ENCODE data around the gene ZNF276.

ZNF276 gene

GRCh38 chr16:89739383-89739782, 18.0 kb downstream of the ZNF276 start:
- H3K36me3 ChIP-seq (ENCODE audit: insufficient read depth, insufficient read length, low read length) = peaks cover 94% of the 10 kb centered on the region
- H3K4me1 ChIP-seq (ENCODE audit: insufficient read depth, insufficient read length) = peaks cover 3% of the 10 kb centered on the region
- no peak overlapping the region for H3K9ac ChIP-seq (ENCODE audit: insufficient read length, low read depth)
- TF ChIP-seq YY1 (IDR thresholded peaks at IDR 0.05; ENCODE audit: insufficient read depth, insufficient read length) = no peak
- no peak for TF ChIP-seq SUZ12 (IDR thresholded peaks at IDR 0.05; ENCODE audit: extremely low read depth, insufficient read depth, insufficient read length)
- TF ChIP-seq ZNF274 (IDR thresholded peaks at IDR 0.05; ENCODE audit: low read depth, low read length) = no peak
- no peaks in the 10 kb centered on the region for H3K27me3 ChIP-seq (ENCODE audit: insufficient read depth, insufficient read length)
- no peaks in the 10 kb centered on the region for H3K9me3 ChIP-seq (ENCODE audit: insufficient read depth, low read length)
- no peak for DNase-seq (ENCODE audit: low read depth, low spot score)
- no peak overlapping the region for H3K4me3 ChIP-seq (ENCODE audit: insufficient read length, low read depth)

DNA sequence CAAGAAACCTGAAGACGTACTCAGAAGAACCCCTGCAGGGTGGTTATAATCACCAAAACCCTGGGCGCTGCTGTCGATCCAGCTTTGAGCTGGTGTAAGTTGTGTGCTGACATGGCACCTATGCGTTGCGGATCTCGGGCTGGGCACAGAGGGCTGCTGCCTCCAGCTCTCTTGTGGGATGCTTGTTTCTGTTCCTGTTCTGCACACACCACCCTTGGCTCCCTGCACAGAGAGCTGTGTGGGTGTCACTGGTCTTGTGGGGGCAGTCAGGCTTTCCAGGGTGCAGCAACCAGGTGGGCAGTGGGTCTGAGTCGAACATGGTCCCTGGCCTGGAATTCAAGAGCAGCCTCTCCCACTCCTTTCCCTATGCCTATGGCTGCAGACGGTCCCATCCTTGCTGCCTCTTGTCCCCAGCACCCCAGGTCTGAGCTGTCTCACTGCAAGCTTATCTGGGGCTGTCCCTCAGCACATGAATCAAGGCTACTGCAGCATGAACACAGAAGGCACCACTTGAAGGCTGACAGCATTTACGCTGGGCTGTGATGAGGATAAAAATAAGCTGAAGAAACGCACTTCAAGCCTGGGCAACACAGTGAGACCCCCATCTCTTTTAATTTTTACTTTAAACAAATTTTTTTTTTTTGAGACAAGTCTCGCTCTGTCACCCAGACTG, 20.1 kb downstream of the ZNF276 start:
- no peak overlapping the region for H3K9ac ChIP-seq (ENCODE audit: insufficient read length, low read depth)
- no peak for TF ChIP-seq SUZ12 (IDR thresholded peaks at IDR 0.05; ENCODE audit: extremely low read depth, insufficient read depth, insufficient read length)
- TF ChIP-seq ZNF274 (IDR thresholded peaks at IDR 0.05; ENCODE audit: low read depth, low read length) = no peak
- no peak for TF ChIP-seq YY1 (IDR thresholded peaks at IDR 0.05; ENCODE audit: insufficient read depth, insufficient read length)
- H3K4me1 ChIP-seq (ENCODE audit: insufficient read depth, insufficient read length) = peaks cover 3% of the 10 kb centered on the region
- DNase-seq (ENCODE audit: low read depth, low spot score) = no peak
- no peaks in the 10 kb centered on the region for H3K9me3 ChIP-seq (ENCODE audit: insufficient read depth, low read length)
- H3K27me3 ChIP-seq (ENCODE audit: insufficient read depth, insufficient read length) = no peaks in the 10 kb centered on the region
- H3K36me3 ChIP-seq (ENCODE audit: insufficient read depth, insufficient read length, low read length) = peaks cover 94% of the 10 kb centered on the region
- H3K4me3 ChIP-seq (ENCODE audit: insufficient read length, low read depth) = no peak overlapping the region

DNA sequence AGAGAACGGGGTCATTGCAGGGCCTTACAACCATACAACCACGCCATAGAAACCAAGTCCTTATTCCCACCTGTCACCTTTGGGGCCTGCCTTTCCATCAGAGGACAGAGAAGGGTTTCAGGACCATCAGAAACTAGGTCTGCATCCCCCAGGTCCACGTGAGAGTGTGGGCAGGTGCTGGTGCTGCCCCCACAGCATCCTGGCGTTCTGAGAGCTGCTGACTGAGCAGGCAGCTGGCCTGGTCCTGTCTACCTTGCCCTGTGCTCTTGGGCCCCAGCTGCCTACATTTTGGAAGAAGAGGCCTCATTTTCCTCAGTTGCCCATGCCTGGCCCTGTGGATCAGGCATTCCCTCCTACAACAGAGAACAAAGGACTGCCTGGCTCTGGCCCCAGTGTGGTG, 21.6 kb downstream of the ZNF276 start:
- no peak for TF ChIP-seq ZNF274 (IDR thresholded peaks at IDR 0.05; ENCODE audit: low read depth, low read length)
- no peak for TF ChIP-seq YY1 (IDR thresholded peaks at IDR 0.05; ENCODE audit: insufficient read depth, insufficient read length)
- TF ChIP-seq SUZ12 (IDR thresholded peaks at IDR 0.05; ENCODE audit: extremely low read depth, insufficient read depth, insufficient read length) = no peak
- no peak overlapping the region for H3K4me3 ChIP-seq (ENCODE audit: insufficient read length, low read depth)
- no peaks in the 10 kb centered on the region for H3K27me3 ChIP-seq (ENCODE audit: insufficient read depth, insufficient read length)
- peaks cover 94% of the 10 kb centered on the region for H3K36me3 ChIP-seq (ENCODE audit: insufficient read depth, insufficient read length, low read length)
- H3K4me1 ChIP-seq (ENCODE audit: insufficient read depth, insufficient read length) = peaks cover 3% of the 10 kb centered on the region
- no peak overlapping the region for H3K9ac ChIP-seq (ENCODE audit: insufficient read length, low read depth)
- DNase-seq (ENCODE audit: low read depth, low spot score) = no peak
- H3K9me3 ChIP-seq (ENCODE audit: insufficient read depth, low read length) = no peaks in the 10 kb centered on the region

- no peak for TF ChIP-seq YY1 (IDR thresholded peaks at IDR 0.05; ENCODE audit: insufficient read depth, insufficient read length)
- TF ChIP-seq SUZ12 (IDR thresholded peaks at IDR 0.05; ENCODE audit: extremely low read depth, insufficient read depth, insufficient read length) = no peak
- no peak for TF ChIP-seq ZNF274 (IDR thresholded peaks at IDR 0.05; ENCODE audit: low read depth, low read length)
- H3K36me3 ChIP-seq (ENCODE audit: insufficient read depth, insufficient read length, low read length) = peaks cover 94% of the 10 kb centered on the region
- H3K27me3 ChIP-seq (ENCODE audit: insufficient read depth, insufficient read length) = no peaks in the 10 kb centered on the region
- H3K9ac ChIP-seq (ENCODE audit: insufficient read length, low read depth) = no peak overlapping the region
- peaks cover 3% of the 10 kb centered on the region for H3K4me1 ChIP-seq (ENCODE audit: insufficient read depth, insufficient read length)
- no peak overlapping the region for H3K4me3 ChIP-seq (ENCODE audit: insufficient read length, low read depth)
- no peaks in the 10 kb centered on the region for H3K9me3 ChIP-seq (ENCODE audit: insufficient read depth, low read length)
- no peak for DNase-seq (ENCODE audit: low read depth, low spot score)
Measured at GRCh38 chr16:89744813-89745212, 23.5 kb downstream of the ZNF276 start.

GRCh38 chr16:89746043-89746442, 24.7 kb downstream of the ZNF276 start:
- TF ChIP-seq ZNF274 (IDR thresholded peaks at IDR 0.05; ENCODE audit: low read depth, low read length) = no peak
- TF ChIP-seq SUZ12 (IDR thresholded peaks at IDR 0.05; ENCODE audit: extremely low read depth, insufficient read depth, insufficient read length) = no peak
- TF ChIP-seq YY1 (IDR thresholded peaks at IDR 0.05; ENCODE audit: insufficient read depth, insufficient read length) = no peak
- H3K4me1 ChIP-seq (ENCODE audit: insufficient read depth, insufficient read length) = peaks cover 3% of the 10 kb centered on the region
- no peaks in the 10 kb centered on the region for H3K27me3 ChIP-seq (ENCODE audit: insufficient read depth, insufficient read length)
- peaks cover 94% of the 10 kb centered on the region for H3K36me3 ChIP-seq (ENCODE audit: insufficient read depth, insufficient read length, low read length)
- DNase-seq (ENCODE audit: low read depth, low spot score) = no peak
- H3K4me3 ChIP-seq (ENCODE audit: insufficient read length, low read depth) = no peak overlapping the region
- H3K9ac ChIP-seq (ENCODE audit: insufficient read length, low read depth) = no peak overlapping the region
- no peaks in the 10 kb centered on the region for H3K9me3 ChIP-seq (ENCODE audit: insufficient read depth, low read length)

DNA sequence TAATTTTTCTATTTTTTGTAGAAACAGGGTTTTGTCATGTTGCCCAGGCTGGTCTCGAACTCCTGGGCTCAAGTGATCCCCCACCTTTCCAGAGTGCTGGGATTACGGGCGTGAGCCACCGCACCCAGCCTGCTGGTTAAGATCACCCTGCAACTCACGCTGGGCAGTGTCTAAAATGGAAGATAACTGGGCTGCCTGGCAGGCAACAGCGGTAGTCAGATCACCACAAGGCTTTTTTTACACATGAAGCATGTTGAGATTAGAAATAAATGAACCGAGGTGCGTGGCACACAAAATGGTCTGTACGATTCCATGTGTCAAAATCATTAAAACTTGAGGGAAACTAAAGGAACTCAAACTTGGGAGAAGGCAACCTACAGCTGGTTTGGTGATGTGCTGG, 26.7 kb downstream of the ZNF276 start:
- TF ChIP-seq YY1 (IDR thresholded peaks at IDR 0.05; ENCODE audit: insufficient read depth, insufficient read length) = no peak
- no peak for TF ChIP-seq ZNF274 (IDR thresholded peaks at IDR 0.05; ENCODE audit: low read depth, low read length)
- no peak for TF ChIP-seq SUZ12 (IDR thresholded peaks at IDR 0.05; ENCODE audit: extremely low read depth, insufficient read depth, insufficient read length)
- Histone ChIP-seq H3K36me3 (ENCODE audit: insufficient read depth, insufficient read length, low read length) (peaks cover 87% of the 10 kb centered on the region), H3K4me3 (ENCODE audit: insufficient read length, low read depth) (no peak overlapping the region), H3K4me1 (ENCODE audit: insufficient read depth, insufficient read length) (no peaks in the 10 kb centered on the region), H3K27me3 (ENCODE audit: insufficient read depth, insufficient read length) (no peaks in the 10 kb centered on the region), H3K9me3 (ENCODE audit: insufficient read depth, low read length) (no peaks in the 10 kb centered on the region), H3K9ac (ENCODE audit: insufficient read length, low read depth) (no peak overlapping the region)
- no peak for DNase-seq (ENCODE audit: low read depth, low spot score)

- no peaks in the 10 kb centered on the region for H3K27me3 ChIP-seq (ENCODE audit: insufficient read depth, insufficient read length)
- TF ChIP-seq SUZ12 (IDR thresholded peaks at IDR 0.05; ENCODE audit: extremely low read depth, insufficient read depth, insufficient read length) (no peak), ZNF274 (IDR thresholded peaks at IDR 0.05; ENCODE audit: low read depth, low read length) (no peak)
Measured at GRCh38 chr16:89748921-89749320, 27.6 kb downstream of the ZNF276 start.

More at GRCh38 chr16:89748921-89749320, 27.6 kb downstream of the ZNF276 start:
- Histone ChIP-seq H3K9me3 (ENCODE audit: insufficient read depth, low read length) (no peaks in the 10 kb centered on the region), H3K4me3 (ENCODE audit: insufficient read length, low read depth) (no peak overlapping the region), H3K36me3 (ENCODE audit: insufficient read depth, insufficient read length, low read length) (peaks cover 85% of the 10 kb centered on the region), H3K4me1 (ENCODE audit: insufficient read depth, insufficient read length) (no peaks in the 10 kb centered on the region), H3K9ac (ENCODE audit: insufficient read length, low read depth) (no peak overlapping the region)
- no peak for DNase-seq (ENCODE audit: low read depth, low spot score)
